Stimulated activated CD8-positive, alpha-beta memory T cell treated with anti-CD3 and anti-CD28 coated beads, Interleukin-12 subunit alpha, Interleukin-12 subunit beta, amount 100 ng/mL, for 4 hours (primary cell): Measurements from ENCODE around the gene TEAD1.
"Not testable (repeated sequence)": the region's sequence is repeated elsewhere in the genome, so short reads cannot be mapped to it uniquely, and the experiment has no call there.

Source experiments
- DNase-seq: peaks from one replicate; pipeline ENCODE4 v3.0.0-alpha.2; 2020; ENCODE audit warnings: low read depth

Gene TEAD1

GRCh38 chr11:12864316-12865156, 190.3 kb downstream of the TEAD1 start:
- DNase-seq = no peak

- no peak for DNase-seq
Measured at GRCh38 chr11:12865863-12866595, 191.8 kb downstream of the TEAD1 start.

GRCh38 chr11:12867531-12867930, 193.3 kb downstream of the TEAD1 start:
- DNase-seq = no peak

GRCh38 chr11:12868315-12869073, 194.3 kb downstream of the TEAD1 start:
- DNase-seq = no peak

GRCh38 chr11:12871241-12871640, 197.0 kb downstream of the TEAD1 start:
- no peak for DNase-seq

GRCh38 chr11:12871788-12872321, 197.6 kb downstream of the TEAD1 start:
- DNase-seq = no peak

GRCh38 chr11:12876340-12876739, 202.1 kb downstream of the TEAD1 start:
- no peak for DNase-seq

GRCh38 chr11:12876988-12877387, 202.8 kb downstream of the TEAD1 start:
- DNase-seq = no peak

- not testable (repeated sequence) for DNase-seq
Measured at GRCh38 chr11:12877508-12877907, 203.3 kb downstream of the TEAD1 start.

- no peak for DNase-seq
Measured at GRCh38 chr11:12880327-12880726, 206.1 kb downstream of the TEAD1 start.

GRCh38 chr11:12882670-12883069, 208.4 kb downstream of the TEAD1 start:
- no peak for DNase-seq

- DNase-seq = no peak
Measured at GRCh38 chr11:12884751-12885318, 210.6 kb downstream of the TEAD1 start.

GRCh38 chr11:12885717-12886239, 211.6 kb downstream of the TEAD1 start:
- DNase-seq = no peak

- no peak for DNase-seq
Measured at GRCh38 chr11:12886508-12886907, 212.3 kb downstream of the TEAD1 start.

- DNase-seq = peak; percentile 4
Measured at GRCh38 chr11:12888525-12889158, 214.4 kb downstream of the TEAD1 start.

- DNase-seq = no peak
Measured at GRCh38 chr11:12889243-12889642, 215.0 kb downstream of the TEAD1 start.

- no peak for DNase-seq
Measured at GRCh38 chr11:12890476-12890875, 216.3 kb downstream of the TEAD1 start.

- no peak for DNase-seq
Measured at GRCh38 chr11:12893787-12894672, 219.8 kb downstream of the TEAD1 start.

GRCh38 chr11:12897390-12897789, 223.2 kb downstream of the TEAD1 start:
- no peak for DNase-seq

- DNase-seq = no peak
Measured at GRCh38 chr11:12897867-12898266, 223.6 kb downstream of the TEAD1 start.
